AG04450 (cell line): Measurements from ENCODE around the gene TSC22D2. TPM values are rescaled to one million over a fixed set of nuclear protein-coding genes. Genes with fewer than 3 reads are reported as not detected.

ENCODE experiments used
- CTCF ChIA-PET: fragments of 300-600, 350-600 bp; formaldehyde crosslinking; extraction: SDS; loops from one replicate; lab custom pipeline; 2022; ENCODE audit warnings: antibody characterized with exemption, inconsistent platforms; lab: Charles Lee
- POLR2A ChIA-PET: fragments of 350-600 bp; formaldehyde crosslinking; extraction: SDS; loops from one replicate; lab custom pipeline; 2021; ENCODE audit warnings: antibody characterized with exemption, inconsistent platforms; lab: Yijun Ruan, JAX
- DNase-seq: peaks from one replicate; pipeline ENCODE4 v3.0.0-alpha.2; 2011; ENCODE audit warnings: low read depth, low spot score
- H3K27ac ChIP-seq: one replicate; pipeline ENCODE4 v1.5.1; 2012; ENCODE audit warnings: low read depth, low read length, control low read depth
- H3K27me3 ChIP-seq: one replicate; pipeline ENCODE4 v1.6.0; 2012; ENCODE audit warnings: low read length; ENCODE audit not compliant: control insufficient read depth, insufficient read depth
- H3K4me3 ChIP-seq: 2 replicates; pipeline ENCODE4 v1.5.1; 2011; ENCODE audit warnings: mild to moderate bottlenecking, low read depth, low read length, control low read depth
- H3K9me3 ChIP-seq: 2 replicates; pipeline ENCODE4 v1.5.1; 2012; ENCODE audit warnings: low read length; ENCODE audit not compliant: control insufficient read depth, insufficient read depth
- polyA minus RNA-seq: library from RNA; depleted of rRNA, polyadenylated mRNA; stranded (reverse); fragments of >200 nt; gene quantifications from 2 replicates; pipeline ENCODE4 v1.2.3, GENCODE V29; 2011; rRNA and poly(A)+ RNA removed
- polyA plus RNA-seq: library from polyadenylated mRNA; depleted of rRNA; stranded (reverse); fragments of >200 nt; gene quantifications from 2 replicates; pipeline ENCODE4 v1.2.3, GENCODE V29; 2011; rRNA removed
- TF ChIP-seq, protein P1 (sequence below): IDR thresholded peaks from 2 replicates; pipeline ENCODE4 v1.5.1; 2011; ENCODE audit warnings: low read depth, low read length, control low read depth, inconsistent platforms

TSC22D2 gene
- polyA plus RNA-seq (28.4 and 29.3 TPM in 2 replicates), polyA minus RNA-seq (62.4 and 71.9 TPM in 2 replicates)

DNA sequence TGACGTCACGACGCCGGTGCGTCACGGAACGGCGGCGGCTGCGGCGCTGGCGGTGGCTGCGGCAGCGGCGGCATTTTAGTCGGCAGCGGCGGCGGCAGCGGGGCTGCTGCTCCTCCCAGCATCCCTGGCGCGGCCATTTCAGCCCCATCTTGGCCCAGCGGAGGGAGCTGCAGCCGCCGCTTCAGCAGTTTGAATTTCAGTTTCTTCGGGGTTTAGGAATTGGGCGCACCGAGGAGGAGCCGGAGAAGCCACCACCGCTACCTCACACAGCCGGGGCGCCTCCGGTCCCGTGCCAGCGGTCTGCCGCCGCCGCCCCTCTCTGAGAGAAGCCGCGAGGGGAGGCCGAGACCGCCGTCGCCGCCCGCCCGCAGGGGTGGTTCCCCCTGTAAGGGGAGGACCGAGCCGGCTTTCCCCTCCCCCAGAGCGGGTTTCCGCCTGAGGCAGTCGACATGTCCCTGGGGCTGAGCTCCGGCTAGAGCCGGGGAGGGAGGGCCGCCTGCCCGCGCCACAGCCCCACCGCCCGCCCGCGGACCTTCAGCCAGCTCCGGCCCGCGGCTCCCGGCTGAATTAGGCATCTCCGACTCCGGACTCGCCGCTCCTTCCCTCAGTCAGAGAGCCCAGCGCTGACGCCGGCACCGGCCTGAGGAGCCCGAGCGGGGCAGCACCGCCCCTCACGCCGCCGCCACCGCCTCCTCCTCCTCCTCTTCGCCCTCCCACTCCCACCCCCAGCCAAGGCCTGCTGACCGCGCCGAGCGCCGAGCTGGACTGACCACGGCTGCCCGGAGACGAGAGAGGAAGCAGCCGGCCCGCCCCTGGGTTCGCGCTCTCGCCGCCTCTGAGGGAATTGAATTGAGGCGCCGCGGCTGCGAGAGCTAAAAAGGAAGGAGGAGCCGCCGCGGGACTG, at the start of gene TSC22D2:
Gene TSC22D2, plus strand, starts transcription at position 78 of the 904 bp plus-strand sequence. CDS start 1,053 bp downstream, outside the sequence.
- Histone ChIP-seq H3K9me3 (peaks cover 3% of the 10 kb centered on the region; the same call in 1 of the 2 replicates), H3K27ac (peak within 1 kb of the TSS; percentile 95), H3K4me3 (peak within 1 kb of the TSS; percentile 96), H3K27me3 (no peaks in the 10 kb centered on the region)
- CTCF ChIA-PET, result interaction anchor here (0.7 to 2.7 kb wide), 11 partner anchors 13 to 528 kb away, joined by 3 to 17 read pairs (median 3); no protein-coding TSS in a partner anchor
- TF ChIP-seq, protein P1, sequence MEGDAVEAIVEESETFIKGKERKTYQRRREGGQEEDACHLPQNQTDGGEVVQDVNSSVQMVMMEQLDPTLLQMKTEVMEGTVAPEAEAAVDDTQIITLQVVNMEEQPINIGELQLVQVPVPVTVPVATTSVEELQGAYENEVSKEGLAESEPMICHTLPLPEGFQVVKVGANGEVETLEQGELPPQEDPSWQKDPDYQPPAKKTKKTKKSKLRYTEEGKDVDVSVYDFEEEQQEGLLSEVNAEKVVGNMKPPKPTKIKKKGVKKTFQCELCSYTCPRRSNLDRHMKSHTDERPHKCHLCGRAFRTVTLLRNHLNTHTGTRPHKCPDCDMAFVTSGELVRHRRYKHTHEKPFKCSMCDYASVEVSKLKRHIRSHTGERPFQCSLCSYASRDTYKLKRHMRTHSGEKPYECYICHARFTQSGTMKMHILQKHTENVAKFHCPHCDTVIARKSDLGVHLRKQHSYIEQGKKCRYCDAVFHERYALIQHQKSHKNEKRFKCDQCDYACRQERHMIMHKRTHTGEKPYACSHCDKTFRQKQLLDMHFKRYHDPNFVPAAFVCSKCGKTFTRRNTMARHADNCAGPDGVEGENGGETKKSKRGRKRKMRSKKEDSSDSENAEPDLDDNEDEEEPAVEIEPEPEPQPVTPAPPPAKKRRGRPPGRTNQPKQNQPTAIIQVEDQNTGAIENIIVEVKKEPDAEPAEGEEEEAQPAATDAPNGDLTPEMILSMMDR, result peak; percentile 21; the same call in 1 of the 2 replicates
- POLR2A ChIA-PET, result interaction anchor here (0.6 to 3.2 kb wide), 33 partner anchors 11 to 565 kb away, joined by 3 to 27 read pairs (median 4); partner anchors contain the start of genes EIF2A, PFN2 and SERP1
- peak; percentile 79 for DNase-seq

DNA sequence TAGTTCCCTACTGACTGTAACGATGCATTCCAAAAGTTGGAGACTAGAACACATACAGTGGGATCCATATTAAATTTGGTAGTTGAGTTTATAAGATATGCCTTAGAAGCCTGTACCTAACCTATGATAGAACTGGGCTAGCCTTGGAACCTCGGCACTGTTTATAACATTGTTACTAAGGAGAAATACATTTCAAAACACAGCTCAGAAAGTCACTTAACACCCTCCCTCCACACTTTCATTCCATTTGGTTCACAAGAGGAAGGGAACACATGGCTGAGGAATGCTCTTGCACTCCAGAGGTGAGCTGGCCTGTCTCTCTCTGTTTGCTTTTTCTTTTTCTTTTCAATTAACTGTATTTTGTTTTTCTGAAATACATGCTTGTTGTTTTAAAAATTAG, 48.7 kb upstream of the TSC22D2 start:
- no peak for DNase-seq
- POLR2A ChIA-PET, result no interaction called here
- TF ChIP-seq, protein P1, result no peak
- H3K27me3 ChIP-seq, result no peaks in the 10 kb centered on the region
- no peak overlapping the region for H3K27ac ChIP-seq
- CTCF ChIA-PET, result no interaction called here
- H3K4me3 ChIP-seq, result no peak overlapping the region
- H3K9me3 ChIP-seq, result no peaks in the 10 kb centered on the region

DNA sequence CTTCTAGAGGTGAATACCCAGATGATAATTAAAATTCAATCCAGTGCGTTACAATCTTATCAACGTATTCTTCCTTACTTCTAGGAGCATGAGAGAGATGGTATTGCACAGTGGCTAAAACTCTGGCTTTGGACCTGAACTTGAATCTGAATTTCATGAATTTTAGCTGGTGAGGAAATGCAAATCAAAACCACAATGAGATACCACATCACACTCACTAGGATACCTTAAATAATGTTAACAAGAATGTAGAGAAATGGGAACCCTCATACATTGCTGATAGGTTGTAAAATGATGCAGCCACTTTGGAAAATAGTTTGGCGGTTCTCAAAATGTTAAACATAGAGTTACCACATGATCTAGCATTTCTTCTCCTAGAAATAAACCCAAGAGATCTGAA, 47.1 kb upstream of the TSC22D2 start:
- no peaks in the 10 kb centered on the region for H3K27me3 ChIP-seq
- CTCF ChIA-PET, result no interaction called here
- H3K9me3 ChIP-seq, result no peaks in the 10 kb centered on the region
- TF ChIP-seq, protein P1, result no peak
- no peak overlapping the region for H3K4me3 ChIP-seq
- POLR2A ChIA-PET, result interaction anchor here (0.6 kb wide), 1 partner anchor 51 kb away, joined by 3 read pairs; no protein-coding TSS in a partner anchor
- no peak overlapping the region for H3K27ac ChIP-seq
- DNase-seq, result no peak

DNA sequence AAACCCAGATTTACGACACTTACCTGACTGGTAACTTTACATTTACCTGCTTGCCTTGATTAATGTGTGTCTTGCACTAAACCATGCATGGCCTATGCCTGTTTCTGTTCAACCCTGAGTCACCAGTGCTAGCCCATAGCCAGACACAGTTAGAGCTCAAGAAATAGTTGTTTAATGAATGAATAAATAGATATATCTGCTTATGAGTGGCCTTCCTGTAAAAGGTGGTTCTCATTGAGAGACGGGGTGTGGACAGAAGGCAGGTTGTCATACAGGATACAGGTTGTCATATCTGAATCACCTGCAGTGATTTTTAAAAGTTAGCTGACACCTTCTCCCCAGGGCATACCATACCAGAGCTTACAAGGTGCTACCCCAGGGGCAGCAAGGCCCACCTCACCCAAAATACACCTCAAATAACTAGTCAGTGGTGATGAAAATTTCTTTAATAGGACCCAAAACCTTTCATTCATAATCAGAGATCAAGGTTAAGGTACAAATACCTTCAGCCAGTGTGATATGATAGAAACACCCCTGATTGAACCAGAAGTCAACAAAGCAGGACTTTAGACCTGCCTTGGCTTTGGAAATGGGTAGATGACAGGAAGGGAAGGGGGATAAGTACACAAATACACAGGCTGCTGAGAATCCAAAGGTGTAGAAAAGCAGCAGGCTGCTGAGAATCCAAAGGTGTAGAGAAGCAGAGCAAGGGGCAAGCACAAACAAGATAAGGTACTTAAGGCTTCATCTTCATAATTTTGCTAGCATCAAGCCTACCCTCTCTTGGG, 45.4 kb upstream of the TSC22D2 start:
- TF ChIP-seq, protein P1, result no peak
- POLR2A ChIA-PET, result no interaction called here
- Histone ChIP-seq H3K9me3 (no peaks in the 10 kb centered on the region), H3K27ac (no peak overlapping the region), H3K27me3 (no peaks in the 10 kb centered on the region), H3K4me3 (no peak overlapping the region)
- no peak for DNase-seq
- CTCF ChIA-PET, result interaction anchor here (0.6 kb wide), 1 partner anchor 144 kb away, joined by 3 read pairs; no protein-coding TSS in a partner anchor
